Suprapubic skin (tissue), 4 donors: ENCODE measurements around the gene ARL14EPL.

Source experiments
- EP300 ChIP-seq: sonication (generic); formaldehyde crosslinking; IDR thresholded peaks from one replicate; pipeline ENCODE4 v1.6.1; 2017; ENCODE audit warnings: antibody characterized with exemption
- POLR2A ChIP-seq, 2 donors: fragments of 450-650 bp; IDR thresholded peaks; one replicate each; pipeline ENCODE4 v1.6.1; 2017; ENCODE audit warnings: antibody characterized with exemption in 2 of 2, mild to moderate bottlenecking in 2 of 2, moderate library complexity in 2 of 2
- POLR2AphosphoS5 ChIP-seq, 3 donors: sonication (generic); formaldehyde crosslinking; IDR thresholded peaks; one replicate each; pipeline ENCODE4 v1.6.1; 2017; ENCODE audit warnings: antibody characterized with exemption in 3 of 3
- TF ChIP-seq, protein P1 (sequence below), 2 donors: fragments of 200-600 bp in 1 of 2; fragments of 450-650 bp in 1 of 2; sonication (generic) in 1 of 2; IDR thresholded peaks; one replicate each; pipeline ENCODE4 v1.5.1; 2016 to 2019; ENCODE audit warnings: antibody characterized with exemption in 2 of 2, mild to moderate bottlenecking in 1 of 2, moderate library complexity in 1 of 2

DNA sequence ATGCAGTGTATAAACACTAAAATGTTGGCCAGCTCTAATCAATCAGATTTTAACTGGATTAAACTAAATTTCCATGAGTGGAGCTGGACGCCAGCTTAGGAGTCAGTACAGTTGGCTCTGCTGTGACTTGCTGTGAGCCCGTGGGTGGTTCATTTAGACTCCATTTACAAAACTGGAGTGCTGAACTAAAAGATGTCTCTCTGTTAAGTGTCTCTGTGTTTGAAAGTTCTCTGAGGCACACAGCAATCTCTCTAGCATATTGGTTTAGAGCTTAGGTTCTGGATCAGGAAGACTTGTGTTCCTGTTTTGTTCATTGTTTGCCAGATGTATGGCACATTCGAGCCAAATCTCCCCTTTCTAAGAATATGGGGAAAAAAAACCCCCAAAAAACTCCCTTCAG is 28.0 kb upstream of the ARL14EPL start:
- TF ChIP-seq, protein P1, sequence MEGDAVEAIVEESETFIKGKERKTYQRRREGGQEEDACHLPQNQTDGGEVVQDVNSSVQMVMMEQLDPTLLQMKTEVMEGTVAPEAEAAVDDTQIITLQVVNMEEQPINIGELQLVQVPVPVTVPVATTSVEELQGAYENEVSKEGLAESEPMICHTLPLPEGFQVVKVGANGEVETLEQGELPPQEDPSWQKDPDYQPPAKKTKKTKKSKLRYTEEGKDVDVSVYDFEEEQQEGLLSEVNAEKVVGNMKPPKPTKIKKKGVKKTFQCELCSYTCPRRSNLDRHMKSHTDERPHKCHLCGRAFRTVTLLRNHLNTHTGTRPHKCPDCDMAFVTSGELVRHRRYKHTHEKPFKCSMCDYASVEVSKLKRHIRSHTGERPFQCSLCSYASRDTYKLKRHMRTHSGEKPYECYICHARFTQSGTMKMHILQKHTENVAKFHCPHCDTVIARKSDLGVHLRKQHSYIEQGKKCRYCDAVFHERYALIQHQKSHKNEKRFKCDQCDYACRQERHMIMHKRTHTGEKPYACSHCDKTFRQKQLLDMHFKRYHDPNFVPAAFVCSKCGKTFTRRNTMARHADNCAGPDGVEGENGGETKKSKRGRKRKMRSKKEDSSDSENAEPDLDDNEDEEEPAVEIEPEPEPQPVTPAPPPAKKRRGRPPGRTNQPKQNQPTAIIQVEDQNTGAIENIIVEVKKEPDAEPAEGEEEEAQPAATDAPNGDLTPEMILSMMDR (IDR thresholded peaks at IDR 0.05) = no peak
- TF ChIP-seq POLR2AphosphoS5 (IDR thresholded peaks at IDR 0.05) (no peak), POLR2A (IDR thresholded peaks at IDR 0.05) (no peak), EP300 (no peak)
